BLaER1 treated with 17β-estradiol and CSF1 and Interleukin-3, amounts not matched to agents 10 nM and 100 nM (cell line): ENCODE data around the gene SMARCAL1.

ENCODE experiments used
- H3K27ac ChIP-seq, 11 experiments: shearing (Covaris generic); formaldehyde crosslinking; 2 replicates each; pipeline ENCODE4 v1.8.1; 2022
- H3K27me3 ChIP-seq, 11 experiments: shearing (Covaris generic); formaldehyde crosslinking; 2 replicates each; pipeline ENCODE4 v1.8.1; 2022
- H3K36me3 ChIP-seq, 11 experiments: shearing (Covaris generic); formaldehyde crosslinking; 2 replicates each; pipeline ENCODE4 v1.8.1; 2022
- H3K4me1 ChIP-seq, 10 experiments: shearing (Covaris generic); formaldehyde crosslinking; 2 replicates each; pipeline ENCODE4 v1.8.1; 2022
- H3K4me2 ChIP-seq, 11 experiments: shearing (Covaris generic); formaldehyde crosslinking; 2 replicates each; pipeline ENCODE4 v1.8.1; 2022
- H3K4me3 ChIP-seq, 10 experiments: shearing (Covaris generic); formaldehyde crosslinking; 2 replicates each; pipeline ENCODE4 v1.8.1; 2022
- H3K9ac ChIP-seq, 11 experiments: shearing (Covaris generic); formaldehyde crosslinking; 2 replicates each; pipeline ENCODE4 v1.8.1; 2022
- H3K9me3 ChIP-seq, 11 experiments: shearing (Covaris generic); formaldehyde crosslinking; replicated peaks in 1 of 11; 2 replicates each; pipeline ENCODE4 v1.8.1; 2022
- H4K20me1 ChIP-seq, 11 experiments: shearing (Covaris generic); formaldehyde crosslinking; 2 replicates each; pipeline ENCODE4 v1.8.1; 2022
- Cebpa-rat ChIP-seq, 11 experiments: shearing (Covaris generic); IDR thresholded peaks; 2 replicates each; pipeline ENCODE4 v1.8.1; 2022

SMARCAL1 gene

GRCh38 chr2:216469661-216470060 is 57.4 kb downstream of the SMARCAL1 start:
- H3K9me3 ChIP-seq = no peaks in the 10 kb centered on the region
- H3K4me2 ChIP-seq = no peak overlapping the region
- H3K4me1 ChIP-seq = peaks cover 2 to 4% (median 3%) of the 10 kb centered on the region in 10 experiments; a peak in 19 of 20 replicates
- TF ChIP-seq Cebpa-rat (IDR thresholded peaks at IDR 0.05) = no peak
- H3K36me3 ChIP-seq = peaks cover 22 to 76% (median 64%) of the 10 kb centered on the region in 11 experiments; a peak in 21 of 22 replicates
- H4K20me1 ChIP-seq = peaks cover 0 to 3% (median 0%) of the 10 kb centered on the region in 11 experiments; a peak in 3 of 22 replicates
- peaks cover 0 to 6% (median 0%) of the 10 kb centered on the region in 11 experiments; a peak in 3 of 22 replicates for H3K27me3 ChIP-seq
- H3K9ac ChIP-seq = no peak overlapping the region
- H3K27ac ChIP-seq = no peak overlapping the region
- no peak overlapping the region for H3K4me3 ChIP-seq

GRCh38 chr2:216473187-216473586 is 60.9 kb downstream of the SMARCAL1 start:
- Histone ChIP-seq H3K4me1 (peaks cover 21 to 38% (median 35%) of the 10 kb centered on the region in 10 experiments), H3K9ac (no peak overlapping the region), H4K20me1 (peaks cover 0 to 37% (median 5%) of the 10 kb centered on the region in 11 experiments; a peak in 9 of 22 replicates), H3K9me3 (no peaks in the 10 kb centered on the region), H3K4me3 (no peak overlapping the region), H3K27me3 (peaks cover 0 to 6% (median 0%) of the 10 kb centered on the region in 11 experiments; a peak in 3 of 22 replicates), H3K4me2 (no peak overlapping the region), H3K36me3 (peaks cover 26 to 64% (median 54%) of the 10 kb centered on the region in 11 experiments), H3K27ac (no peak overlapping the region)
- TF ChIP-seq Cebpa-rat (IDR thresholded peaks at IDR 0.05) = no peak

DNA sequence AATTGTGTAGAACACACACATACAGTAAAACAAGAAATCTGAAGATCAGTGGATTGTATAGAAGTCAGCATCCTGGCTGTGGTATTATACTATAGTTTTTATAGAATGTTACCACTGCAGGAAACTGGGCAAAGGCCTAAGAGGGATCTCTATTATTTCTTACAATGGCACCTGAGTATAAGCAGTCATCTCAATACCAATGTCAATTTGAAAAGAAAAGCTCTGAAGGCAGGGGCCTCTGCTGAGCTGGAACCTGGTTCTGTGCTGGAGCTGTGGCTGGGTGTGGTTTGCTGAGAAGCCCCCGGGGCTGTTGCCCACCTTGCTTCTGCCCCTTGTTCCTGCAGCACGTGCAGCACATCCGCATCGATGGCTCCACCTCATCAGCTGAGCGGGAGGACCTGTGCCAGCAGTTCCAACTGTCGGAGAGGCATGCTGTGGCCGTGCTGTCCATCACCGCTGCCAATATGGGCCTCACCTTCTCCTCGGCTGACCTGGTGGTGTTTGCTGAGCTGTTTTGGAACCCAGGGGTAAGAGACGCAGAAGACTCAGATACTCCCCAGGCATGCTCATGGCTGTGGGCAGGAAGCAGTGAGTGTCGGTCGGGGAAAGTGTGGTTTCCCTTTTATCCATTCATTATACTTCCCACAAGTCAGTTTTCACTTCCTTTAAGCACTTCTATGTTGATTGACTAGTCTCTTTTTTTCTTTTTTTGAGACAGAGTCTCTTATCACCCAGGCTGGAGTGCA is 62.8 kb downstream of the SMARCAL1 start:
- peak overlapping the region; percentile 77 to 96 (median 88) for H3K4me2 ChIP-seq
- H4K20me1 ChIP-seq = peaks cover 0 to 46% (median 5%) of the 10 kb centered on the region in 11 experiments; a peak in 9 of 22 replicates
- peaks cover 39 to 65% (median 54%) of the 10 kb centered on the region in 11 experiments for H3K36me3 ChIP-seq
- H3K4me3 ChIP-seq = peak overlapping the region in 4 of 10 experiments; percentile 22 to 46 (median 38); a peak in 5 of 20 replicates
- peaks cover 21 to 47% (median 38%) of the 10 kb centered on the region in 10 experiments for H3K4me1 ChIP-seq
- no peak for TF ChIP-seq Cebpa-rat (IDR thresholded peaks at IDR 0.05)
- H3K9ac ChIP-seq = peak overlapping the region in 4 of 11 experiments; percentile 2 to 32 (median 12); a peak in 1 of 22 replicates
- H3K27me3 ChIP-seq = peaks cover 0 to 6% (median 0%) of the 10 kb centered on the region in 11 experiments; a peak in 3 of 22 replicates
- H3K27ac ChIP-seq = peak overlapping the region in 4 of 11 experiments; percentile 15 to 47 (median 32); a peak in 4 of 22 replicates
- no peaks in the 10 kb centered on the region for H3K9me3 ChIP-seq

GRCh38 chr2:216475767-216476166 is 63.5 kb downstream of the SMARCAL1 start:
- Histone ChIP-seq H3K36me3 (peaks cover 40 to 65% (median 54%) of the 10 kb centered on the region in 11 experiments), H3K4me2 (peak overlapping the region; percentile 77 to 96 (median 88)), H3K9me3 (no peaks in the 10 kb centered on the region), H3K4me3 (0 out of 20 replicates have a peak overlapping the region, but pooled peaks of 1 of the 10 experiments have one; percentile 39), H3K4me1 (peaks cover 21 to 47% (median 38%) of the 10 kb centered on the region in 10 experiments), H3K9ac (peak overlapping the region in 2 of 11 experiments; percentile 3 to 32; a peak in 1 of 22 replicates), H4K20me1 (peaks cover 0 to 46% (median 5%) of the 10 kb centered on the region in 11 experiments; a peak in 9 of 22 replicates), H3K27me3 (peaks cover 0 to 6% (median 0%) of the 10 kb centered on the region in 11 experiments; a peak in 3 of 22 replicates), H3K27ac (peak overlapping the region in 5 of 11 experiments; percentile 1 to 47 (median 23); a peak in 5 of 22 replicates)
- no peak for TF ChIP-seq Cebpa-rat (IDR thresholded peaks at IDR 0.05)

- peaks cover 21 to 47% (median 38%) of the 10 kb centered on the region in 10 experiments for H3K4me1 ChIP-seq
- H3K4me3 ChIP-seq = no peak overlapping the region
- no peak for TF ChIP-seq Cebpa-rat (IDR thresholded peaks at IDR 0.05)
- H3K27ac ChIP-seq = peak overlapping the region in 4 of 11 experiments; percentile 12 to 67 (median 47); a peak in 7 of 22 replicates
- no peaks in the 10 kb centered on the region for H3K9me3 ChIP-seq
- peaks cover 0 to 46% (median 5%) of the 10 kb centered on the region in 11 experiments; a peak in 9 of 22 replicates for H4K20me1 ChIP-seq
- peak overlapping the region in 2 of 11 experiments; percentile 38 to 43; a peak in 4 of 22 replicates for H3K9ac ChIP-seq
- peak overlapping the region in 5 of 11 experiments; percentile 77 to 96 (median 91); a peak in 10 of 22 replicates for H3K4me2 ChIP-seq
- H3K36me3 ChIP-seq = peaks cover 45 to 67% (median 57%) of the 10 kb centered on the region in 11 experiments
- peaks cover 0 to 6% (median 0%) of the 10 kb centered on the region in 11 experiments; a peak in 3 of 22 replicates for H3K27me3 ChIP-seq
Measured at GRCh38 chr2:216477283-216478035, 65.2 kb downstream of the SMARCAL1 start.

GRCh38 chr2:216478151-216478550 is 65.9 kb downstream of the SMARCAL1 start:
- Histone ChIP-seq H3K4me2 (peak overlapping the region in 5 of 11 experiments; percentile 77 to 96 (median 91); a peak in 10 of 22 replicates), H3K9me3 (no peaks in the 10 kb centered on the region), H3K4me3 (no peak overlapping the region), H3K9ac (no peak overlapping the region; a peak in 1 of 22 replicates), H3K4me1 (peaks cover 21 to 47% (median 38%) of the 10 kb centered on the region in 10 experiments), H3K36me3 (peaks cover 51 to 74% (median 64%) of the 10 kb centered on the region in 11 experiments), H3K27me3 (peaks cover 0 to 6% (median 0%) of the 10 kb centered on the region in 11 experiments; a peak in 3 of 22 replicates), H4K20me1 (peaks cover 0 to 46% (median 5%) of the 10 kb centered on the region in 11 experiments; a peak in 9 of 22 replicates), H3K27ac (peak overlapping the region in 3 of 11 experiments; percentile 38 to 67 (median 56); a peak in 6 of 22 replicates)
- TF ChIP-seq Cebpa-rat (IDR thresholded peaks at IDR 0.05) = no peak

GRCh38 chr2:216478791-216479190 is 66.5 kb downstream of the SMARCAL1 start:
- H3K9me3 ChIP-seq = no peaks in the 10 kb centered on the region
- H3K9ac ChIP-seq = no peak overlapping the region
- H3K4me2 ChIP-seq = peak overlapping the region in 5 of 11 experiments; percentile 77 to 96 (median 91); a peak in 9 of 22 replicates
- H3K27ac ChIP-seq = 0 out of 22 replicates have a peak overlapping the region, but pooled peaks of 1 of the 11 experiments have one; percentile 67
- peaks cover 53 to 80% (median 70%) of the 10 kb centered on the region in 11 experiments for H3K36me3 ChIP-seq
- H3K4me1 ChIP-seq = peaks cover 21 to 47% (median 38%) of the 10 kb centered on the region in 10 experiments
- H3K27me3 ChIP-seq = peaks cover 0 to 6% (median 0%) of the 10 kb centered on the region in 11 experiments; a peak in 3 of 22 replicates
- peaks cover 0 to 46% (median 5%) of the 10 kb centered on the region in 11 experiments; a peak in 9 of 22 replicates for H4K20me1 ChIP-seq
- H3K4me3 ChIP-seq = no peak overlapping the region
- TF ChIP-seq Cebpa-rat (IDR thresholded peaks at IDR 0.05) = no peak

DNA sequence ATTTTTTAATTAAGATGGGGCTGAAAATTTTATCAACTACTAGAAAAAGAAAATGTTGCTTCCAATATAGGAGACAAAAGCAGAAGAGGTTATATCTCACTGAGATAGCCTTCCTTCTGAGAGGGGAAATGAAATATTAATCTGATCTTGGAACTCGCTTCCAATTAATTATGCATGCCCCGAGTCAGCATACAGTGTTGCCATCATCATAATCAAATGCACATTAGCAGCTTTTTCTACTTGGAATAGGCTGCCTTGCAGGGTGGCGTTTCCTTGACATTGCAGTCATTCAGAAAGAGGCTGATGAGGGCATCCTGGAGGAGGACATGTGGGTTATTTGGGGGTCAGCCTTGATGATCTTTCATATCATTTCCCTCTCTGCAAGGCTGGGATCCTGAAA is 67.9 kb downstream of the SMARCAL1 start:
- no peak overlapping the region for H3K27ac ChIP-seq
- peaks cover 53 to 81% (median 70%) of the 10 kb centered on the region in 11 experiments for H3K36me3 ChIP-seq
- H3K4me1 ChIP-seq = peaks cover 12 to 43% (median 31%) of the 10 kb centered on the region in 10 experiments
- peaks cover 0 to 37% (median under 1%) of the 10 kb centered on the region in 11 experiments; a peak in 7 of 22 replicates for H4K20me1 ChIP-seq
- H3K4me2 ChIP-seq = no peak overlapping the region
- no peaks in the 10 kb centered on the region; a peak in 1 of 22 replicates for H3K27me3 ChIP-seq
- TF ChIP-seq Cebpa-rat (IDR thresholded peaks at IDR 0.05) = no peak
- H3K9me3 ChIP-seq = no peaks in the 10 kb centered on the region
- H3K9ac ChIP-seq = no peak overlapping the region
- H3K4me3 ChIP-seq = no peak overlapping the region
